WTC11 (cell line): ENCODE measurements around the gene USP10. TPM values are rescaled to one million over a fixed set of nuclear protein-coding genes. Genes with fewer than 3 reads are reported as not detected.
A peak's percentile ranks its signal among the peaks of the same experiment; 100 is the strongest.

Experiments used
- FOXJ3 ChIP-seq: sonication (generic); formaldehyde crosslinking; IDR thresholded peaks from 2 replicates; pipeline ENCODE4 v1.9.0; 2021; ENCODE audit warnings: missing genetic modification reagents, mild to moderate bottlenecking, borderline replicate concordance
- KAT7 ChIP-seq: sonication (generic); formaldehyde crosslinking; IDR thresholded peaks from 2 replicates; pipeline ENCODE4 v1.8.1; 2023; ENCODE audit warnings: missing genetic modification reagents, mild to moderate bottlenecking, borderline replicate concordance
- NFE2L1 ChIP-seq: sonication (generic); formaldehyde crosslinking; IDR thresholded peaks from 2 replicates; pipeline ENCODE4 v1.8.1; 2023; ENCODE audit warnings: missing genetic modification reagents
- NFYB ChIP-seq: sonication (generic); formaldehyde crosslinking; conservative IDR thresholded peaks from 2 replicates; pipeline ENCODE4 v1.8.0; 2022; ENCODE audit warnings: low read depth, missing genetic modification reagents
- RELA ChIP-seq: sonication (generic); formaldehyde crosslinking; IDR thresholded peaks from 2 replicates; pipeline ENCODE4 v1.8.1; 2022; ENCODE audit warnings: missing genetic modification reagents, mild to moderate bottlenecking, borderline replicate concordance
- ZNF232 ChIP-seq: sonication (generic); formaldehyde crosslinking; IDR thresholded peaks from 2 replicates; pipeline ENCODE4 v1.8.0; 2022; ENCODE audit warnings: mild to moderate bottlenecking, missing genetic modification reagents
- ZNF396 ChIP-seq: fragments of 250-450 bp; sonication (Bioruptor Pico); IDR thresholded peaks from 2 replicates; pipeline ENCODE4 v1.8.0; 2021; ENCODE audit warnings: mild to moderate bottlenecking, moderate library complexity, borderline replicate concordance
- total RNA-seq: library from RNA; stranded (reverse); gene quantifications from 3 replicates; pipeline ENCODE4 v1.2.3, GENCODE V29; 2021
- TF ChIP-seq, protein P1 (sequence below): sonication (generic); formaldehyde crosslinking; conservative IDR thresholded peaks from 2 replicates; pipeline ENCODE4 v1.8.1; 2023; ENCODE audit warnings: mild to moderate bottlenecking, low read depth, missing genetic modification reagents, moderate library complexity
- TF ChIP-seq, protein P2 (sequence below): sonication (generic); formaldehyde crosslinking; IDR thresholded peaks from 2 replicates; pipeline ENCODE4 v1.8.1; 2022; ENCODE audit warnings: mild to moderate bottlenecking, missing genetic modification reagents, moderate library complexity, borderline replicate concordance
- TF ChIP-seq, protein P3 (sequence below): sonication (generic); formaldehyde crosslinking; IDR thresholded peaks from 2 replicates; pipeline ENCODE4 v1.8.0; 2022; ENCODE audit warnings: mild to moderate bottlenecking, missing genetic modification reagents
- TF ChIP-seq, protein P4 (sequence below): sonication (generic); formaldehyde crosslinking; IDR thresholded peaks from 2 replicates; pipeline ENCODE4 v1.8.1; 2023; ENCODE audit warnings: mild to moderate bottlenecking, missing genetic modification reagents
- TF ChIP-seq, protein P5 (sequence below): fragments of 200-600 bp; IDR thresholded peaks from 2 replicates; pipeline ENCODE4 v1.8.0; 2022; ENCODE audit warnings: antibody characterized with exemption
- TF ChIP-seq, protein P6 (sequence below): sonication (generic); formaldehyde crosslinking; IDR thresholded peaks from 2 replicates; pipeline ENCODE4 v1.8.0; 2023; ENCODE audit warnings: missing genetic modification reagents, mild to moderate bottlenecking, borderline replicate concordance

The USP10 gene
- total RNA-seq, 1 experiment from 2014 or later, result 138 TPM

DNA sequence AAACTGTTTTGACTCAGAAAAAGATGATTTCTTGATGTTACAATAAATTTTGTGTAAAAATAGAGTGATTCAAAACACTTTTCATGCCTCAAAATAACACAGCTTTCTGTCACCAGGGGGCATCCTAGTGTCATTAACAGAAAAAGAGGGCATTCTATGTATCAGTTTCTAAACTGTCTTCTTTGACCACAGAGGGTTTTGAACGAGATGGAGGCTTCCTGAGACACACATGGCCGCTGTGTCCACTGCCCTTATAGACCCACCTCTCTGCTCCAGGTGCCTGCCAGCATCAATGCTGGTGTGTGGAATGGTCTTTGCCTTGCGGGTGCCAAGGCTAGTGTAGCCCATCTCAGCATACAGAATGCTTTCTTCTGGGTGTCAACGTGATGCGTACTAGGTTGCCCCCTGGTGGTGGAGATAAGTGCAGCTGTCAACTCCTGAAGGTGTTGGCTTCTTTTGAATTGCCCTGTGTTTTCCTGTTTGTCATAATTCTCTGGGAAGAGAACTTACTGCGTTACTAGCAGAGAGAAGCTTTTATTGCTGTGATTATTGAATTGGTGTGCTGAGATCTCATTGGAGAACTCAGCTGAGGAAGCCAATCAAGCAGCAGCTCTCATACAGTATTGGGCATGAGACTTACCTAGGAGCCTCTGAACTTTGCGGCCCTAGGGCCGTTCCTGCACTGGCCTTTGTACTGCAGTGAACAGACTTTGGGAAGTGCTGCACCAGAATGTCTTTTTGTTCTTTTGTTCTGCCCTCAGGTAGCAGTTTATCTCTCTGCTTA, 38.6 kb downstream of the USP10 start (continued):
- TF ChIP-seq KAT7 (CRISPR knock-in tag) (no peak), ZNF232 (CRISPR knock-in tag) (no peak), FOXJ3 (CRISPR knock-in tag) (no peak), ZNF396 (CRISPR knock-in tag) (no peak), RELA (CRISPR knock-in tag) (no peak), NFE2L1 (no peak), NFYB (CRISPR knock-in tag) (no peak)
- TF ChIP-seq, protein P1, sequence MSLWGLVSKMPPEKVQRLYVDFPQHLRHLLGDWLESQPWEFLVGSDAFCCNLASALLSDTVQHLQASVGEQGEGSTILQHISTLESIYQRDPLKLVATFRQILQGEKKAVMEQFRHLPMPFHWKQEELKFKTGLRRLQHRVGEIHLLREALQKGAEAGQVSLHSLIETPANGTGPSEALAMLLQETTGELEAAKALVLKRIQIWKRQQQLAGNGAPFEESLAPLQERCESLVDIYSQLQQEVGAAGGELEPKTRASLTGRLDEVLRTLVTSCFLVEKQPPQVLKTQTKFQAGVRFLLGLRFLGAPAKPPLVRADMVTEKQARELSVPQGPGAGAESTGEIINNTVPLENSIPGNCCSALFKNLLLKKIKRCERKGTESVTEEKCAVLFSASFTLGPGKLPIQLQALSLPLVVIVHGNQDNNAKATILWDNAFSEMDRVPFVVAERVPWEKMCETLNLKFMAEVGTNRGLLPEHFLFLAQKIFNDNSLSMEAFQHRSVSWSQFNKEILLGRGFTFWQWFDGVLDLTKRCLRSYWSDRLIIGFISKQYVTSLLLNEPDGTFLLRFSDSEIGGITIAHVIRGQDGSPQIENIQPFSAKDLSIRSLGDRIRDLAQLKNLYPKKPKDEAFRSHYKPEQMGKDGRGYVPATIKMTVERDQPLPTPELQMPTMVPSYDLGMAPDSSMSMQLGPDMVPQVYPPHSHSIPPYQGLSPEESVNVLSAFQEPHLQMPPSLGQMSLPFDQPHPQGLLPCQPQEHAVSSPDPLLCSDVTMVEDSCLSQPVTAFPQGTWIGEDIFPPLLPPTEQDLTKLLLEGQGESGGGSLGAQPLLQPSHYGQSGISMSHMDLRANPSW, result no peak
- TF ChIP-seq, protein P2, sequence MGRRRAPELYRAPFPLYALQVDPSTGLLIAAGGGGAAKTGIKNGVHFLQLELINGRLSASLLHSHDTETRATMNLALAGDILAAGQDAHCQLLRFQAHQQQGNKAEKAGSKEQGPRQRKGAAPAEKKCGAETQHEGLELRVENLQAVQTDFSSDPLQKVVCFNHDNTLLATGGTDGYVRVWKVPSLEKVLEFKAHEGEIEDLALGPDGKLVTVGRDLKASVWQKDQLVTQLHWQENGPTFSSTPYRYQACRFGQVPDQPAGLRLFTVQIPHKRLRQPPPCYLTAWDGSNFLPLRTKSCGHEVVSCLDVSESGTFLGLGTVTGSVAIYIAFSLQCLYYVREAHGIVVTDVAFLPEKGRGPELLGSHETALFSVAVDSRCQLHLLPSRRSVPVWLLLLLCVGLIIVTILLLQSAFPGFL (CRISPR knock-in tag), result no peak
- TF ChIP-seq, protein P3, sequence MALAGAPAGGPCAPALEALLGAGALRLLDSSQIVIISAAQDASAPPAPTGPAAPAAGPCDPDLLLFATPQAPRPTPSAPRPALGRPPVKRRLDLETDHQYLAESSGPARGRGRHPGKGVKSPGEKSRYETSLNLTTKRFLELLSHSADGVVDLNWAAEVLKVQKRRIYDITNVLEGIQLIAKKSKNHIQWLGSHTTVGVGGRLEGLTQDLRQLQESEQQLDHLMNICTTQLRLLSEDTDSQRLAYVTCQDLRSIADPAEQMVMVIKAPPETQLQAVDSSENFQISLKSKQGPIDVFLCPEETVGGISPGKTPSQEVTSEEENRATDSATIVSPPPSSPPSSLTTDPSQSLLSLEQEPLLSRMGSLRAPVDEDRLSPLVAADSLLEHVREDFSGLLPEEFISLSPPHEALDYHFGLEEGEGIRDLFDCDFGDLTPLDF (CRISPR knock-in tag), result no peak
- TF ChIP-seq, protein P4, sequence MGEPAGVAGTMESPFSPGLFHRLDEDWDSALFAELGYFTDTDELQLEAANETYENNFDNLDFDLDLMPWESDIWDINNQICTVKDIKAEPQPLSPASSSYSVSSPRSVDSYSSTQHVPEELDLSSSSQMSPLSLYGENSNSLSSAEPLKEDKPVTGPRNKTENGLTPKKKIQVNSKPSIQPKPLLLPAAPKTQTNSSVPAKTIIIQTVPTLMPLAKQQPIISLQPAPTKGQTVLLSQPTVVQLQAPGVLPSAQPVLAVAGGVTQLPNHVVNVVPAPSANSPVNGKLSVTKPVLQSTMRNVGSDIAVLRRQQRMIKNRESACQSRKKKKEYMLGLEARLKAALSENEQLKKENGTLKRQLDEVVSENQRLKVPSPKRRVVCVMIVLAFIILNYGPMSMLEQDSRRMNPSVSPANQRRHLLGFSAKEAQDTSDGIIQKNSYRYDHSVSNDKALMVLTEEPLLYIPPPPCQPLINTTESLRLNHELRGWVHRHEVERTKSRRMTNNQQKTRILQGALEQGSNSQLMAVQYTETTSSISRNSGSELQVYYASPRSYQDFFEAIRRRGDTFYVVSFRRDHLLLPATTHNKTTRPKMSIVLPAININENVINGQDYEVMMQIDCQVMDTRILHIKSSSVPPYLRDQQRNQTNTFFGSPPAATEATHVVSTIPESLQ (CRISPR knock-in tag), result no peak
- TF ChIP-seq, protein P5, sequence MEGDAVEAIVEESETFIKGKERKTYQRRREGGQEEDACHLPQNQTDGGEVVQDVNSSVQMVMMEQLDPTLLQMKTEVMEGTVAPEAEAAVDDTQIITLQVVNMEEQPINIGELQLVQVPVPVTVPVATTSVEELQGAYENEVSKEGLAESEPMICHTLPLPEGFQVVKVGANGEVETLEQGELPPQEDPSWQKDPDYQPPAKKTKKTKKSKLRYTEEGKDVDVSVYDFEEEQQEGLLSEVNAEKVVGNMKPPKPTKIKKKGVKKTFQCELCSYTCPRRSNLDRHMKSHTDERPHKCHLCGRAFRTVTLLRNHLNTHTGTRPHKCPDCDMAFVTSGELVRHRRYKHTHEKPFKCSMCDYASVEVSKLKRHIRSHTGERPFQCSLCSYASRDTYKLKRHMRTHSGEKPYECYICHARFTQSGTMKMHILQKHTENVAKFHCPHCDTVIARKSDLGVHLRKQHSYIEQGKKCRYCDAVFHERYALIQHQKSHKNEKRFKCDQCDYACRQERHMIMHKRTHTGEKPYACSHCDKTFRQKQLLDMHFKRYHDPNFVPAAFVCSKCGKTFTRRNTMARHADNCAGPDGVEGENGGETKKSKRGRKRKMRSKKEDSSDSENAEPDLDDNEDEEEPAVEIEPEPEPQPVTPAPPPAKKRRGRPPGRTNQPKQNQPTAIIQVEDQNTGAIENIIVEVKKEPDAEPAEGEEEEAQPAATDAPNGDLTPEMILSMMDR, result peak; percentile 97
- TF ChIP-seq, protein P6, sequence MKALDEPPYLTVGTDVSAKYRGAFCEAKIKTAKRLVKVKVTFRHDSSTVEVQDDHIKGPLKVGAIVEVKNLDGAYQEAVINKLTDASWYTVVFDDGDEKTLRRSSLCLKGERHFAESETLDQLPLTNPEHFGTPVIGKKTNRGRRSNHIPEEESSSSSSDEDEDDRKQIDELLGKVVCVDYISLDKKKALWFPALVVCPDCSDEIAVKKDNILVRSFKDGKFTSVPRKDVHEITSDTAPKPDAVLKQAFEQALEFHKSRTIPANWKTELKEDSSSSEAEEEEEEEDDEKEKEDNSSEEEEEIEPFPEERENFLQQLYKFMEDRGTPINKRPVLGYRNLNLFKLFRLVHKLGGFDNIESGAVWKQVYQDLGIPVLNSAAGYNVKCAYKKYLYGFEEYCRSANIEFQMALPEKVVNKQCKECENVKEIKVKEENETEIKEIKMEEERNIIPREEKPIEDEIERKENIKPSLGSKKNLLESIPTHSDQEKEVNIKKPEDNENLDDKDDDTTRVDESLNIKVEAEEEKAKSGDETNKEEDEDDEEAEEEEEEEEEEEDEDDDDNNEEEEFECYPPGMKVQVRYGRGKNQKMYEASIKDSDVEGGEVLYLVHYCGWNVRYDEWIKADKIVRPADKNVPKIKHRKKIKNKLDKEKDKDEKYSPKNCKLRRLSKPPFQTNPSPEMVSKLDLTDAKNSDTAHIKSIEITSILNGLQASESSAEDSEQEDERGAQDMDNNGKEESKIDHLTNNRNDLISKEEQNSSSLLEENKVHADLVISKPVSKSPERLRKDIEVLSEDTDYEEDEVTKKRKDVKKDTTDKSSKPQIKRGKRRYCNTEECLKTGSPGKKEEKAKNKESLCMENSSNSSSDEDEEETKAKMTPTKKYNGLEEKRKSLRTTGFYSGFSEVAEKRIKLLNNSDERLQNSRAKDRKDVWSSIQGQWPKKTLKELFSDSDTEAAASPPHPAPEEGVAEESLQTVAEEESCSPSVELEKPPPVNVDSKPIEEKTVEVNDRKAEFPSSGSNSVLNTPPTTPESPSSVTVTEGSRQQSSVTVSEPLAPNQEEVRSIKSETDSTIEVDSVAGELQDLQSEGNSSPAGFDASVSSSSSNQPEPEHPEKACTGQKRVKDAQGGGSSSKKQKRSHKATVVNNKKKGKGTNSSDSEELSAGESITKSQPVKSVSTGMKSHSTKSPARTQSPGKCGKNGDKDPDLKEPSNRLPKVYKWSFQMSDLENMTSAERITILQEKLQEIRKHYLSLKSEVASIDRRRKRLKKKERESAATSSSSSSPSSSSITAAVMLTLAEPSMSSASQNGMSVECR (CRISPR knock-in tag), result no peak
